ENCODE results near the gene TCOF1. TPM values are rescaled to one million over a fixed set of nuclear protein-coding genes. Genes with fewer than 3 reads are reported as not detected.

The TCOF1 gene
- total RNA-seq, 4 donors from 2014 or later: 17.5 to 36.5 (median 20.3) TPM

DNA sequence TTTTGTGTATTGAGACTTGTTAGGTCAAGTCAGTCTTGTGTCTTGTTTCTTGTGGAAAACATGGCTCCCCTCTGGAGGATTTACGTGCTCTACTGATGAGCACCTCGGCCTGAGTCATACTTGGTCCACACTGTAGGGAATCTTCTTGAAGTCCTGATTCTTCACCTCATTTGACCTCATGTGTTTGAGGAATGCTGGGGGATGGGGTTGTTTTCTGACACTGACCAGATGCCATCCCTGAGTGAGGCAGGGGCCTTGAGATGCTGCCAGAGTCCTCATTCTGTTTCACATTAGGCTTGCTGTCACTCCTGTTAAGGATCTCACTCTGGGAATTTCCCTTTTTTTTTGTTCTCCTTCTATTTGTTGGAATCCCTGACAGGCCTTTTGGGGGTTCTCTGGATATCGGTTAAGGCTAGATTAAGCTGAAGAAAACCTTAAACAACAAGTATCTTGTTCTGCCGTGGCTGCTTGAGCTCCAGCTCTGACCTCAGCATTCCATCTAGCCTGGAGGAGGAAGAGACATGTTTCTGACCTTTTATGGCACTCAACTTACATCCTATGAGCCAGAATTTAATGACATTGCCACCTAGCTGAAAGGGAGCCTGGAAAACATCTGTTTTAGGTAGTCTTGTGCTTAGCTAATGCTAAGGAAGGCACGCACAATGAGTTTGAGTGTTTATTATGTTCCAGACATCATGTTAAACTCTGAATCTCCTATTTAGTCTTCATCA lies 20.6 kb downstream of the TCOF1 start:
- TF ChIP-seq CTCF (IDR thresholded peaks at IDR 0.05): no peak
- DNase-seq (ENCODE audit: low spot score) (no peak), ATAC-seq (ENCODE audit: low FRiP score) (peak; percentile 34)

GRCh38 chr5:150384701-150385100 lies 27.2 kb downstream of the TCOF1 start:
- ATAC-seq (ENCODE audit: low FRiP score) (no peak), DNase-seq (ENCODE audit: low spot score) (no peak)
- TF ChIP-seq CTCF (IDR thresholded peaks at IDR 0.05): no peak

- ATAC-seq (ENCODE audit: low FRiP score): no peak
- no peak for TF ChIP-seq CTCF (IDR thresholded peaks at IDR 0.05)
These were observed 28.7 kb downstream of the TCOF1 start for GRCh38 chr5:150386024-150386855.

GRCh38 chr5:150389531-150390266 lies 32.2 kb downstream of the TCOF1 start:
- DNase-seq (ENCODE audit: low spot score): no peak
- no peak for TF ChIP-seq CTCF (IDR thresholded peaks at IDR 0.05)
- ATAC-seq (ENCODE audit: low FRiP score): no peak

More at GRCh38 chr5:150386024-150386855, 28.7 kb downstream of the TCOF1 start:
- no peak for DNase-seq (ENCODE audit: low spot score)

DNA sequence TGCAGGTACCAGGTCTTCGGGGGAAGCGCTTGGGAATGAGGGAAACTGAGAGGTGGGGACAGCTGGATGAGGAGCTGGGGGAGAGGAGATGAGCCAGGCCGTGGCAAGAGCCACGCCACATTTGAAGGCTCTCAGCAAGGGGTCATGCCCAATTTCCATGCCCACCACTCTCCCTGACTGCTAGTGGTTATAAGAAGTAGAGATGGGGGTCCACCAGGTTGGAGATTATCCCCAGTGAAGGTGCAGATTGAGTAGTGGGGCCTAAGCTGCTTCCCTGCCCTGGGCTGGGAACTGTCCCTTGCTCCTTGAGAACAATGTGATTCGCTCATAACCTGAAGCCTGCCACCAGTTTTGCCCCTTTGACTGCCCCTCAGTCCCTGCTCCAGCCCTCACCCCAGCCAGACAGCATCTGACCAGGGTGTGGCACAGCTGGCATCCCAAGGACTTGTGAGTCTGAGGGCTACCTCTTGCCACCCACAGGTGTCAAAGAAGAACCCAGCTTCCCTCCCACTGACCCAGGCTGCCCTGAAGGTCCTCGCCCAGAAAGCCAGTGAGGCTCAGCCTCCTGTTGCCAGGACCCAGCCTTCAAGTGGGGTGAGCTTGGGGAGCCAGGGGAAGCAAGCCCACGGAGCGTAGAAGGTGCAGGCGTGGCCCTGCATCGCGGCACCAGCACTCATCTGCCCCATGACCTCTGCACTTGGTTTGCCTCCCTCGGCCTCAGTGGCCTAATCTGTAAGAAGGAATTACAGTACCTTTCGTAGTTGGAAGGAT lies 33.8 kb downstream of the TCOF1 start:
- DNase-seq (ENCODE audit: low spot score) (no peak), ATAC-seq (ENCODE audit: low FRiP score) (no peak)

More for the DNA sequence above, 33.8 kb downstream of the TCOF1 start:
- TF ChIP-seq CTCF (IDR thresholded peaks at IDR 0.05): no peak

Data from omental fat pad (tissue), 4 donors.